HepG2 (cell line): Measurements from ENCODE around the gene CIROP. TPM values are rescaled to one million over a fixed set of nuclear protein-coding genes. Genes with fewer than 3 reads are reported as not detected.

Source experiments
- ASH2L ChIP-seq: fragments of 300-600, 200-600 bp; sonication (generic); IDR thresholded peaks from 2 replicates; pipeline ENCODE4 v1.7.0; 2017; ENCODE audit warnings: low read depth, mild to moderate bottlenecking, moderate library complexity, mixed read lengths, low read length; ENCODE audit not compliant: insufficient read length
- EEA1 ChIP-seq: sonication (generic); formaldehyde crosslinking; IDR thresholded peaks from 2 replicates; pipeline ENCODE4 v1.5.1; 2020; ENCODE audit warnings: mild to moderate bottlenecking, missing genetic modification reagents, borderline replicate concordance
- HDAC6 ChIP-seq: fragments of 200-600 bp; sonication (generic); IDR thresholded peaks from 2 replicates; pipeline ENCODE4 v1.7.0; 2017; ENCODE audit warnings: mild to moderate bottlenecking, antibody characterized with exemption, low read length, low read depth
- IKZF1 ChIP-seq: fragments of 450-650 bp; IDR thresholded peaks from 2 replicates; pipeline ENCODE4 v1.7.1; 2016
- MAFK ChIP-seq, 2 experiments: IDR thresholded peaks in 1 of 2; conservative IDR thresholded peaks in 1 of 2; 2 replicates each; pipeline ENCODE4 v1.6.1; 2011; ENCODE audit warnings: improper control_type of control experiment in 2 of 2, low read length in 2 of 2
- MTF2 ChIP-seq: sonication (generic); formaldehyde crosslinking; IDR thresholded peaks from 2 replicates; pipeline ENCODE4 v1.5.0; 2020; ENCODE audit warnings: missing genetic modification reagents, borderline replicate concordance
- NFE2 ChIP-seq: sonication (generic); formaldehyde crosslinking; IDR thresholded peaks from 2 replicates; pipeline ENCODE4 v1.4.0; 2020; ENCODE audit warnings: missing genetic modification reagents
- NFIB ChIP-seq: sonication (generic); formaldehyde crosslinking; IDR thresholded peaks from 2 replicates; pipeline ENCODE4 v1.9.0; 2021; ENCODE audit warnings: missing genetic modification reagents, mild to moderate bottlenecking, borderline replicate concordance
- PATZ1 ChIP-seq: sonication (generic); formaldehyde crosslinking; IDR thresholded peaks from 2 replicates; pipeline ENCODE4 v1.4.0; 2020; ENCODE audit warnings: missing genetic modification reagents
- RNF2 ChIP-seq: fragments of 450-650 bp; conservative IDR thresholded peaks from 2 replicates; pipeline ENCODE4 v1.6.1; 2016; ENCODE audit warnings: low read depth
- SPEN ChIP-seq: sonication (generic); formaldehyde crosslinking; IDR thresholded peaks from 2 replicates; pipeline ENCODE4 v1.5.1; 2020; ENCODE audit warnings: low read depth, mild to moderate bottlenecking, missing genetic modification reagents
- TARDBP ChIP-seq: sonication (generic); formaldehyde crosslinking; IDR thresholded peaks from 2 replicates; pipeline ENCODE4 v1.8.0; 2022; ENCODE audit warnings: mild to moderate bottlenecking, missing genetic modification reagents
- TOPORS ChIP-seq: sonication (generic); formaldehyde crosslinking; IDR thresholded peaks from 2 replicates; pipeline ENCODE4 v1.8.0; 2023; ENCODE audit warnings: mild to moderate bottlenecking, missing genetic modification reagents
- ZBTB20 ChIP-seq: sonication (generic); formaldehyde crosslinking; IDR thresholded peaks from 2 replicates; pipeline ENCODE4 v1.8.1; 2023; ENCODE audit warnings: missing genetic modification reagents, low read depth, mild to moderate bottlenecking, borderline replicate concordance
- ZFP36L2 ChIP-seq: sonication (generic); formaldehyde crosslinking; IDR thresholded peaks from 2 replicates; pipeline ENCODE4 v1.4.0; 2020; ENCODE audit warnings: missing genetic modification reagents
- ZNF20 ChIP-seq: sonication (generic); formaldehyde crosslinking; IDR thresholded peaks from 2 replicates; pipeline ENCODE4 v1.4.0; 2020; ENCODE audit warnings: mild to moderate bottlenecking, moderate library complexity, missing genetic modification reagents
- ZNF432 ChIP-seq: sonication (generic); formaldehyde crosslinking; IDR thresholded peaks from 2 replicates; pipeline ENCODE4 v1.5.0; 2020; ENCODE audit warnings: missing genetic modification reagents, mild to moderate bottlenecking, borderline replicate concordance
- ZNF724P ChIP-seq: sonication (generic); formaldehyde crosslinking; IDR thresholded peaks from 2 replicates; pipeline ENCODE4 v1.8.0; 2022; ENCODE audit warnings: missing genetic modification reagents, borderline replicate concordance
- ZSCAN9 ChIP-seq: IDR thresholded peaks from 2 replicates; pipeline ENCODE4 v1.6.1; 2016; ENCODE audit warnings: borderline replicate concordance
- ZZZ3 ChIP-seq: sonication (generic); formaldehyde crosslinking; IDR thresholded peaks from 2 replicates; pipeline ENCODE4 v1.4.0; 2020; ENCODE audit warnings: missing genetic modification reagents, mild to moderate bottlenecking, borderline replicate concordance
- polyA plus RNA-seq, 8 experiments: library from polyadenylated mRNA; depleted of rRNA in 3 of 8; stranded (reverse) in 7 of 8; unstranded in 1 of 8; fragments of >200 nt; fragmentation: Illumina TruSeq in 4 of 8; extraction: Trizol in 4 of 8; gene quantifications; 2 replicates each; pipeline versions ENCODE4 v1.2.1 to v1.2.3, GENCODE V29; 2011 to 2016; ENCODE audit warnings: low read depth in 4 of 8, missing spikeins in 1 of 8, mixed read lengths in 1 of 8; ENCODE audit not compliant: insufficient read depth in 1 of 8
- total RNA-seq, 5 experiments: library from RNA; depleted of rRNA; stranded (reverse); fragments of >200 nt; fragmentation: Illumina TruSeq; extraction: Trizol; gene quantifications; 2 replicates each; pipeline ENCODE4 v1.2.3, GENCODE V29; 2016; ENCODE audit warnings: low read depth in 1 of 5
- TF ChIP-seq, protein P1 (sequence below): IDR thresholded peaks from 2 replicates; pipeline ENCODE4 v1.6.1; 2016
- TF ChIP-seq, protein P2 (sequence below): sonication (generic); formaldehyde crosslinking; IDR thresholded peaks from 2 replicates; pipeline ENCODE4 v1.5.1; 2020; ENCODE audit warnings: missing genetic modification reagents, mild to moderate bottlenecking, borderline replicate concordance
- TF ChIP-seq, protein P3 (sequence below): sonication (generic); formaldehyde crosslinking; IDR thresholded peaks from 2 replicates; pipeline ENCODE4 v1.8.1; 2022; ENCODE audit warnings: mild to moderate bottlenecking, missing genetic modification reagents
- TF ChIP-seq, protein P4 (sequence below): IDR thresholded peaks from 2 replicates; pipeline ENCODE4 v1.6.1; 2016; ENCODE audit warnings: missing compliant biosample characterization, missing genetic modification reagents, borderline replicate concordance

CIROP gene
- total and polyA plus RNA-seq, 2 of the 13 experiments (the other 11 are each of a cell fraction or from before 2014, with no cell fraction given): 0.07 TPM; not detected in 1

- TF ChIP-seq, protein P1, sequence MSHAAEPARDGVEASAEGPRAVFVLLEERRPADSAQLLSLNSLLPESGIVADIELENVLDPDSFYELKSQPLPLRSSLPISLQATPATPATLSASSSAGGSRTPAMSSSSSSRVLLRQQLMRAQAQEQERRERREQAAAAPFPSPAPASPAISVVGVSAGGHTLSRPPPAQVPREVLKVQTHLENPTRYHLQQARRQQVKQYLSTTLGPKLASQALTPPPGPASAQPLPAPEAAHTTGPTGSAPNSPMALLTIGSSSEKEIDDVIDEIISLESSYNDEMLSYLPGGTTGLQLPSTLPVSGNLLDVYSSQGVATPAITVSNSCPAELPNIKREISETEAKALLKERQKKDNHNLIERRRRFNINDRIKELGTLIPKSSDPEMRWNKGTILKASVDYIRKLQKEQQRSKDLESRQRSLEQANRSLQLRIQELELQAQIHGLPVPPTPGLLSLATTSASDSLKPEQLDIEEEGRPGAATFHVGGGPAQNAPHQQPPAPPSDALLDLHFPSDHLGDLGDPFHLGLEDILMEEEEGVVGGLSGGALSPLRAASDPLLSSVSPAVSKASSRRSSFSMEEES: no peak
- TF ChIP-seq, protein P2, sequence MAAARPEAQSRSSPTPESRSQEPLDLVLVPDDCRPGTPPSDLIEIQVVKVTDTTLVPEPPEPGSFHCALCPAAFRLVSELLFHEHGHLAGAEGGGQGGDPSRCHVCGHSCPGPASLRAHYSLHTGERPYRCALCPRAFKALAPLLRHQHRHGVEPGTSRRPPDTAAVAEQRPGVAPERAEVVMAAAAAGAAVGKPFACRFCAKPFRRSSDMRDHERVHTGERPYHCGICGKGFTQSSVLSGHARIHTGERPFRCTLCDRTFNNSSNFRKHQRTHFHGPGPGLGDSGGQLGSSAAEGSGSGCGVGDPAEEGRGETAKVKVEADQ (CRISPR knock-in tag): no peak
- TF ChIP-seq ZZZ3 (CRISPR knock-in tag) (no peak), ZNF20 (CRISPR knock-in tag) (no peak), MTF2 (CRISPR knock-in tag) (peak; percentile 69; the same call in 1 of the 2 replicates), ZSCAN9 (no peak), NFIB (CRISPR knock-in tag) (no peak), RNF2 (no peak), ZFP36L2 (no peak), EEA1 (CRISPR knock-in tag) (no peak), TOPORS (CRISPR knock-in tag) (no peak), ASH2L (peak; percentile 28), MAFK (conservative IDR thresholded peaks at IDR 0.05 in 1 of 2, IDR thresholded peaks at IDR 0.05 in 1 of 2; ENCODE audit: low read length in 2 of 2) (no peak), NFE2 (no peak), IKZF1 (no peak), PATZ1 (no peak), HDAC6 (no peak), TARDBP (no peak), SPEN (CRISPR knock-in tag) (no peak), ZBTB20 (CRISPR knock-in tag) (no peak), ZNF724P (no peak), ZNF432 (CRISPR knock-in tag) (no peak)
- TF ChIP-seq, protein P3, sequence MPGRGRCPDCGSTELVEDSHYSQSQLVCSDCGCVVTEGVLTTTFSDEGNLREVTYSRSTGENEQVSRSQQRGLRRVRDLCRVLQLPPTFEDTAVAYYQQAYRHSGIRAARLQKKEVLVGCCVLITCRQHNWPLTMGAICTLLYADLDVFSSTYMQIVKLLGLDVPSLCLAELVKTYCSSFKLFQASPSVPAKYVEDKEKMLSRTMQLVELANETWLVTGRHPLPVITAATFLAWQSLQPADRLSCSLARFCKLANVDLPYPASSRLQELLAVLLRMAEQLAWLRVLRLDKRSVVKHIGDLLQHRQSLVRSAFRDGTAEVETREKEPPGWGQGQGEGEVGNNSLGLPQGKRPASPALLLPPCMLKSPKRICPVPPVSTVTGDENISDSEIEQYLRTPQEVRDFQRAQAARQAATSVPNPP: no peak
- TF ChIP-seq, protein P4, sequence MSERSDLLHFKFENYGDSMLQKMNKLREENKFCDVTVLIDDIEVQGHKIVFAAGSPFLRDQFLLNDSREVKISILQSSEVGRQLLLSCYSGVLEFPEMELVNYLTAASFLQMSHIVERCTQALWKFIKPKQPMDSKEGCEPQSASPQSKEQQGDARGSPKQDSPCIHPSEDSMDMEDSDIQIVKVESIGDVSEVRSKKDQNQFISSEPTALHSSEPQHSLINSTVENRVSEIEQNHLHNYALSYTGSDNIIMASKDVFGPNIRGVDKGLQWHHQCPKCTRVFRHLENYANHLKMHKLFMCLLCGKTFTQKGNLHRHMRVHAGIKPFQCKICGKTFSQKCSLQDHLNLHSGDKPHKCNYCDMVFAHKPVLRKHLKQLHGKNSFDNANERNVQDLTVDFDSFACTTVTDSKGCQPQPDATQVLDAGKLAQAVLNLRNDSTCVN: no peak
Observed at GRCh38 chr14:23104591-23105347, at the start of gene CIROP (continued).
